Right cardiac atrium (tissue), 5 donors: ENCODE results near the gene WWOX. TPM values are rescaled to one million over a fixed set of nuclear protein-coding genes. Genes with fewer than 3 reads are reported as not detected.

Experiments
- ATAC-seq, 2 donors: fragments of 200-7000 bp; cut with Tn5 transposase; one replicate each; pipeline versions ENCODE4 v1.8.0 to v1.9.1; 2020; ENCODE audit warnings: moderate library complexity in 2 of 2, mild to moderate bottlenecking in 1 of 2
- DNase-seq, 3 donors: peaks; one replicate each; pipeline ENCODE4 v3.0.0-alpha.2; 2020
- H3K27ac ChIP-seq: one replicate; pipeline ENCODE4 v1.5.1; 2013; ENCODE audit warnings: mild to moderate bottlenecking, low read length, control low read depth, moderate library complexity
- H3K27me3 ChIP-seq: one replicate; pipeline ENCODE4 v1.6.1; 2013; ENCODE audit not compliant: control insufficient read depth, insufficient read depth
- H3K4me1 ChIP-seq: one replicate; pipeline ENCODE4 v1.6.1; 2013; ENCODE audit warnings: low read length; ENCODE audit not compliant: control insufficient read depth, insufficient read depth
- H3K4me3 ChIP-seq: one replicate; pipeline ENCODE4 v1.5.1; 2013; ENCODE audit warnings: low read length, control low read depth
- H3K9me3 ChIP-seq: one replicate; pipeline ENCODE4 v1.6.1; 2013; ENCODE audit warnings: low read length; ENCODE audit not compliant: control insufficient read depth
- WGBS: extraction: QIAGEN DNeasy Blood & Tissue Kit; methylation state at CpG from one replicate; pipeline ENCODE4 v1.1.7; 2013; 5-methylcytosine and 5-hydroxymethylcytosine counted together
- intact Hi-C, 4 donors: fragments of 100-400 bp; cut with DNase I; formaldehyde crosslinking; loops; one replicate each; pipeline versions ENCODE4 v1.11.0 to v1.14.0; 2022 to 2023
- polyA plus RNA-seq: library from polyadenylated mRNA; stranded (reverse); fragments of 200-250 nt; gene quantifications from one replicate; pipeline ENCODE4 v1.2.3, GENCODE V29; 2013
- total RNA-seq, 4 donors: library from RNA; stranded (reverse); fragmentation: NEBNext Ultra II Directional; extraction: Animal tissue kit (Norgen Biotek cat#: 25700); gene quantifications; one replicate each; pipeline ENCODE4 v1.2.1, GENCODE V29; 2021
- donor health status: healthy with polysubstance abuse.
- donor health status: DM: no; HTN: yes; CAD: no.
- donor health status: DM: no; HTN: no; CAD: no.
- donor health status: DM: no; HTN: yes; CAD: no; lungs with severe emphysema.
- donor health status: DM: yes; HTN: yes; CAD: no.

WWOX gene
- total and polyA plus RNA-seq, 5 donors = 6.0 to 14.9 (median 13.1) TPM

DNA sequence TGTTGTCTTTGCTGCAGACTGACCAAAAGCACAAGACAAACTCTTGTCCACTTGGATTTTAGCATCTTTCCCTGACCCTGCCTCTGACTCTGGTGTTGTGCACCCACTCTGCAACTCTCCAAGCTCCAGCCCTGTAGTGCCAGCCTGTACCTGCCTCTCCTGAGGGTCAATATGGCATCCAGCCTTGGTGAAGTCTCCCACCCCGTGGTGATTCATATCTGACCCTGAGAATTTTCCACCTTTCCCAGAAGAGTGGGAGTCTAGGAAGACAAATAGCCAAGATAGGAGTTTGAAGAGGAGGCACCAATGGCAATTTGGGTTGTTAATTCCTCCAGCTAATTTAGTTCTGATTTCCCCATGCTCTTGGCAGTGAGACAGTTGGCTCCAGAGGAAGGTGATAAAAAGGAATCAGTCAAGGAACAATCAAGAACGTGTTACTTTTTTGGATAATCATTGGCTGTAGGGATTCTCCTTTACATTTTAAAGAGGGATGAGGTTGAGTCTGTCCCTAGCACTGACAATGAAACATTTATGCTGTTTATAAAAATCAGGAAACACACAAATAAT is 1085.1 kb downstream of the WWOX start:
- Histone ChIP-seq H3K27ac (no peak overlapping the region), H3K9me3 (no peaks in the 10 kb centered on the region), H3K4me1 (peaks cover 3% of the 10 kb centered on the region), H3K27me3 (no peaks in the 10 kb centered on the region), H3K4me3 (no peak overlapping the region)
- ATAC-seq = no peak
- intact Hi-C loops = no loop called here
- no peak for DNase-seq
- 35% methylated on average over 2 of the region's 2 CpGs for WGBS

DNA sequence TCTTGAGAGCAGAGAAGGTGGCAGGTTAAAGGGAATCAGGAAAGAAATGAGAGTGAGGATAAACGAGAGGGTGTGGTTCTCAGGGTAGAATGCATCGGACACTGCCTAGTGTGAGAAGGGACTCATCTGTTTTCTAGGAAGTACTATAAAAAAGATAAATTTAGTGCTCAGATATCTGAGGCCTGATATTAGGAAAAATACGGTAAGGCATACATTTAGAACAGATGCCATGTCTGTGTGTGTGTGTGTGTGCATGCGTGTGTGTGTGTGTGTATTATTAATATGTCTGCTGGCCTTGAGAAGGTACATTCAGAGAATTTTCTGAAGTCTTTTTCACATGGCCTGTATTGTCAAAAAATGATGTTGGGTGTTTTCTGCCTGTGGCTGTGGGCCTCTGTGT is 1086.3 kb downstream of the WWOX start:
- ATAC-seq (no peak), DNase-seq (no peak)
- H3K9me3 ChIP-seq = no peaks in the 10 kb centered on the region
- no peak overlapping the region for H3K4me3 ChIP-seq
- H3K27ac ChIP-seq = no peak overlapping the region
- peaks cover 3% of the 10 kb centered on the region for H3K4me1 ChIP-seq
- intact Hi-C loops = no loop called here
- no peaks in the 10 kb centered on the region for H3K27me3 ChIP-seq
- 84% methylated on average over 4 of the region's 4 CpGs for WGBS

DNA sequence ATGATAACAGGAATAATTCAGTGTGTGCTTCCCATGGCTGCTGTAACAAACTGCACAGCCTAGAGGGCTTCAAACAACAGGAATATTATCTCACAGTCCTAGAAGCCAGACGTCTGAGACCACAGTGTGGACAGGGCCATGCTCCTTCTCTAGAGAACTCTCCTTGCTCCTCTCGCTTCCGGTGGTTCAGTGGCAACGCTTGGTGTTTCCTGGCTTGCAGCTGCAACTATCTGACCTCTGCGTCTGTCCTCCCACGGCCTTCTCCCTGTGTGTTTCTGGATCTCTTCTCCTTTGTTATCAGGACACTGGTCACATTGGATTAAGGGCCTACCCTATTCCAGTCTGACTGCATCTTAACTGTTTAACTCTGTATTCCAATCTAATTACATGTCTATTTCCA is 1086.7 kb downstream of the WWOX start:
- intact Hi-C loops = no loop called here
- Histone ChIP-seq H3K4me1 (peaks cover 3% of the 10 kb centered on the region), H3K9me3 (no peaks in the 10 kb centered on the region), H3K4me3 (no peak overlapping the region), H3K27ac (no peak overlapping the region), H3K27me3 (no peaks in the 10 kb centered on the region)
- no peak for DNase-seq
- 23% methylated on average over 6 of the region's 6 CpGs for WGBS
- peak; percentile 38 to 51 for ATAC-seq

DNA sequence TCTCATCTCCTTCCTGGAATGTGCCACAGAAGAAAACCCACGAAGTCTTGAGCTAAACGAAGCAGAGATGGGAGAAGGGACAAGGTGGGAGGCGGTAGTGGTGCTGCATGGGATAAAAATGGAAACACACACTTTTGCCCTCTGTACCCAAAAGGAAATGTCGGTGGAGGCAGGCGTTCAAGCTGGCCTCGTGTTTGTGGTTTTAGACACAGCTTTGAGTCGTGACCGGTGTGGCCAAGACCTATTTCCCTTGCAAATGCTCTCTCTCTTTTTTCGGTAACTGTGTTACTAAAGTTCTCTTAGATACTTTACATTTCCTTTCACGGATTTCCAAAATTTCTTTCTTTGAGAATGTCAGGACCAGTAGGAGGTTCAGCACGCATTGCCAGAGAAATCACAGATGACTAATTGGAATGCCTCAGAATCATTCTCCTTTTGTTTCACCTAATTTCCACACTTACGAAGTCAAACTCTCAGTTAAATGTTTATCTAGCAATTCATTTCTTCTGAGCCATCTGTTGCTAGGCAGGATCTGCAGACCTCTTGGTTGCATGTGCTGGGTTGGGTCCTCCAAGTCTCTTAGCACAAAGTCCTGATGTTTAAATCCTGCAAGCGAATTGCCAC is 1088.8 kb downstream of the WWOX start:
- no peaks in the 10 kb centered on the region for H3K9me3 ChIP-seq
- 78% methylated on average over 13 of the region's 13 CpGs for WGBS
- ATAC-seq = no peak
- intact Hi-C loops = no loop called here
- no peak for DNase-seq
- H3K4me3 ChIP-seq = no peak overlapping the region
- peaks cover 3% of the 10 kb centered on the region for H3K4me1 ChIP-seq
- no peaks in the 10 kb centered on the region for H3K27me3 ChIP-seq
- no peak overlapping the region for H3K27ac ChIP-seq

DNA sequence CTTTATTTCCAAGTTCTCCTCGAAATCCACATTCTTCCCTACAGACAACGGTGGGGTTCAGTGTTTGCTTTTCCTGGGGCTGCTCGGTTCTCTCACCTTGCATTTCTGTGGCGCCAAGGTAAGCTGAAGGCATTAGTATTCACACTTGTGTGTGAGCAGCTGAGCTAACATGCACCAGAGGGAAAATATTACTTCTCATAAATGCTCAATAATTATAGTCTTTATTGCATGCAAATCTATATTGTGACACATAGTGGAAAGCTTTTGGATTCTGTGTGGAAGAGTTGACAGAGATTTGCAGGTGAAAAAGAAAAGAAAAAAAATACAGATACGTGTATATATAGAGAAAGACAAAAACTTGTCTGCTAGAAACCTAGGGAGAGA is 1089.3 kb downstream of the WWOX start:
- DNase-seq (no peak), ATAC-seq (no peak)
- intact Hi-C loops = no loop called here
- H3K4me3 ChIP-seq = no peak overlapping the region
- 83% methylated on average over 5 of the region's 5 CpGs for WGBS
- H3K27ac ChIP-seq = no peak overlapping the region
- no peaks in the 10 kb centered on the region for H3K9me3 ChIP-seq
- H3K4me1 ChIP-seq = peaks cover 3% of the 10 kb centered on the region
- no peaks in the 10 kb centered on the region for H3K27me3 ChIP-seq

DNA sequence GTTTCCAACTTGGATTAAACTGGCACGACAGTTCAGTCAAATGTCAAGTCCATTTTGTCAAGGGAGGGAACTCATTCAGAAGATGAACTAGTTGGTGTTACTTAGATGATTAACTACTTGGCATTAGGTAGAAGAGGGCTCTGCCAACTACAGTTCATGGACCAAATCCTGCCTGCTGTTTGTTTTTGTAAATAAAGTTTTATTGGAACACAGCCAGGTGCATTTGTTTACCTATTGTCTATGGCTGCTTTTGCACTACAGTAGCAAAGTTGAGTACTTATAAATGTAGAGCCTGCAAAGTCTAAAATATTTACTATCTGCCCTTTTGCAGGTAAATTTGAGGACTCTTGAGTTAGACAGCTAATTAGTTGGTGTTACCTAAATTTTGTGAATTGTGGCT is 1091.1 kb downstream of the WWOX start:
- Histone ChIP-seq H3K27me3 (no peaks in the 10 kb centered on the region), H3K4me1 (no peaks in the 10 kb centered on the region), H3K9me3 (no peaks in the 10 kb centered on the region), H3K27ac (no peak overlapping the region), H3K4me3 (no peak overlapping the region)
- 80% methylated on average over 1 of the region's 1 CpG for WGBS
- intact Hi-C loops = no loop called here
- DNase-seq (no peak), ATAC-seq (no peak)

- 54% methylated on average over 8 of the region's 8 CpGs for WGBS
- intact Hi-C loops = no loop called here
- no peaks in the 10 kb centered on the region for H3K27me3 ChIP-seq
- no peaks in the 10 kb centered on the region for H3K4me1 ChIP-seq
- ATAC-seq (peak in 1 of 2 donors; percentile 51), DNase-seq (no peak)
- no peaks in the 10 kb centered on the region for H3K9me3 ChIP-seq
- no peak overlapping the region for H3K27ac ChIP-seq
- no peak overlapping the region for H3K4me3 ChIP-seq
These were observed 1092.5 kb downstream of the WWOX start for GRCh38 chr16:79191933-79192332.

DNA sequence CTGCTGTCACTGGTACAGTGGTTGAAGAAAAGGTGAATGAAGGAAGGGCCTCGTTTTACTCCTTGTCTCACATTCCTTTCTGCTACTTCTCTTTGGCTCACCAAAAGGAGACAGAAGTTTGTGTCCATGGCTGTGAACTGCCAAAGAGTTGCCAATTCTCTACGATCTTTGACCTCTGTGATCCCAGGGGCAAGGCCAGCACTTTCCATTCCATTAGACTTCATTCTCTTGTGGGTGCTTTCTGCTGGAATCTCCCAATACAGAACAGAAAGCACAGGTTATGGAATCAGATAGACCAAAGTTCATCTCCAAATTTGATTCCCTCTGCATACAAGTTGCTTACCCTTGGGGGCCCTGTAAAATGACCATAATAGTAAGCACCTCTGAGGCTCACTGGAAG is 1093.5 kb downstream of the WWOX start:
- H3K4me3 ChIP-seq = no peak overlapping the region
- DNase-seq (no peak), ATAC-seq (no peak)
- H3K27me3 ChIP-seq = no peaks in the 10 kb centered on the region
- intact Hi-C loops = no loop called here
- H3K27ac ChIP-seq = no peak overlapping the region
- H3K9me3 ChIP-seq = no peaks in the 10 kb centered on the region
- no peaks in the 10 kb centered on the region for H3K4me1 ChIP-seq
- WGBS = 33% methylated on average over 2 of the region's 2 CpGs

- ATAC-seq (no peak), DNase-seq (no peak)
- intact Hi-C loops = no loop called here
- Histone ChIP-seq H3K4me1 (no peaks in the 10 kb centered on the region), H3K27ac (no peak overlapping the region), H3K27me3 (no peaks in the 10 kb centered on the region), H3K4me3 (no peak overlapping the region), H3K9me3 (no peaks in the 10 kb centered on the region)
- WGBS = 78% methylated on average over 8 of the region's 8 CpGs
These were observed 1094.8 kb downstream of the WWOX start for GRCh38 chr16:79194291-79194690.

DNA sequence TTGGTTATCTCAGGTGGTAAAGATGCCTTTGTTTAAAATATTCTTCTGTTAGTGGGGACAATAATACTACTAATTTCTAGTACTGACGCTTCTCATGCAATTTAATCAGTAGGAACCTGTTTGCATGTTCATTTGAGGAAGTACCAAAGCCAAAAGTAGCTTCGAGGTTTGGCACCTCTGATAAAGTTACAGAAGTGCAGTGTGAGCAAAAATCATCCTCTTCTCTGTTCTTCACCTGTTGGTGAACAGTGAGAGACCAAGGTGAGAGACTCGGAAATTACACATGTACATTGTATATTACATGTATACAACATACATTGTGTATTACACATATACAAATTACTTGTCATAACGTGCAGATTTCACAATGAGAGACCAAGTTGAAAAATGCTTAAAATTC is 1096.5 kb downstream of the WWOX start:
- WGBS = 79% methylated on average over 4 of the region's 4 CpGs
- intact Hi-C loops = no loop called here
- no peak for ATAC-seq

GRCh38 chr16:79201436-79201835 is 1102.0 kb downstream of the WWOX start:
- Histone ChIP-seq H3K4me3 (no peak overlapping the region), H3K4me1 (no peaks in the 10 kb centered on the region), H3K9me3 (no peaks in the 10 kb centered on the region), H3K27me3 (no peaks in the 10 kb centered on the region), H3K27ac (no peak overlapping the region)
- WGBS = 70% methylated on average over 5 of the region's 5 CpGs
- intact Hi-C loops = no loop called here
- ATAC-seq = no peak
- DNase-seq = no peak

More for the DNA sequence above, 1096.5 kb downstream of the WWOX start:
- no peaks in the 10 kb centered on the region for H3K27me3 ChIP-seq
- DNase-seq = no peak
- no peak overlapping the region for H3K27ac ChIP-seq
- no peaks in the 10 kb centered on the region for H3K9me3 ChIP-seq
- H3K4me3 ChIP-seq = no peak overlapping the region
- H3K4me1 ChIP-seq = no peaks in the 10 kb centered on the region

DNA sequence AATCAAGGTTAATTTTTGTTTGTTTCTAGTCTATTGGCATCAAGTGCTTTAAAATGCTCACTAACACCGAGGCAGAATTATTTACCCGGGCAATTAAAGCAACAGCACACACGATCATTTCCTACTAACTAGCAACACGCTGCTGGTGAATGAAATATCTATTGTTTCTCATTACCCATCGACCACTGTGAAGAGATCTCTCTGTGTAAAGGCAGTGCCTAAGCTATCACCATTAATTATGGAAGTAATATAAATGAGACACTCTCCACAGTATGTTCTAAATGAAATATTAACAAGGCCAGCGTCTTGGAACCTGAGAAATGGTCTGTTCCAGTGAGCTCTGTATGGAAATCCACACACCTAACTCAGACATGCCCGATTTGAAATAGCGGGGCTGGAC is 1103.5 kb downstream of the WWOX start:
- 90% methylated on average over 8 of the region's 8 CpGs for WGBS
- intact Hi-C loops = no loop called here
- no peak for ATAC-seq
- no peaks in the 10 kb centered on the region for H3K4me1 ChIP-seq
- H3K9me3 ChIP-seq = no peaks in the 10 kb centered on the region
- no peak for DNase-seq
- no peak overlapping the region for H3K4me3 ChIP-seq
- no peak overlapping the region for H3K27ac ChIP-seq
- H3K27me3 ChIP-seq = no peaks in the 10 kb centered on the region
